ENCODE measurements around the gene DHRS7B. TPM values are rescaled to one million over a fixed set of nuclear protein-coding genes. Genes with fewer than 3 reads are reported as not detected.
"Not testable (repeated sequence)": the region's sequence is repeated elsewhere in the genome, so short reads cannot be mapped to it uniquely, and the experiment has no call there.

DHRS7B gene
- total RNA-seq, 2 donors from 2014 or later = 30.5 to 44.5 TPM

GRCh38 chr17:21105064-21105894 is 21.5 kb upstream of the DHRS7B start:
- no peak overlapping the region for H3K27ac ChIP-seq
- no peaks in the 10 kb centered on the region for H3K9me3 ChIP-seq
- ATAC-seq (ENCODE audit: insufficient number of reproducible peaks, low FRiP score, low read depth) (no peak), DNase-seq (ENCODE audit: low spot score) (no peak)
- H3K4me1 ChIP-seq (ENCODE audit: control insufficient read depth in 1 of 2, low read depth in 2 of 2) = no peaks in the 10 kb centered on the region
- TF ChIP-seq CTCF (IDR thresholded peaks at IDR 0.05) = no peak
- no peaks in the 10 kb centered on the region for H3K36me3 ChIP-seq
- H3K4me3 ChIP-seq = no peak overlapping the region
- H3K27me3 ChIP-seq (replicated peaks; ENCODE audit: insufficient read depth) = no peaks in the 10 kb centered on the region

- Histone ChIP-seq H3K4me1 (ENCODE audit: control insufficient read depth in 1 of 2, low read depth in 2 of 2) (no peaks in the 10 kb centered on the region), H3K27me3 (replicated peaks; ENCODE audit: insufficient read depth) (no peaks in the 10 kb centered on the region), H3K36me3 (no peaks in the 10 kb centered on the region), H3K9me3 (no peaks in the 10 kb centered on the region), H3K4me3 (no peak overlapping the region), H3K27ac (no peak overlapping the region)
- no peak for DNase-seq (ENCODE audit: low spot score)
- no peak for TF ChIP-seq CTCF (IDR thresholded peaks at IDR 0.05)
- no peak for ATAC-seq (ENCODE audit: insufficient number of reproducible peaks, low FRiP score, low read depth)
These were observed 20.4 kb upstream of the DHRS7B start for GRCh38 chr17:21106316-21106715.

- H3K9me3 ChIP-seq; H3K4me1 ChIP-seq (ENCODE audit: control insufficient read depth in 1 of 2, low read depth in 2 of 2); H3K27ac ChIP-seq; H3K27me3 ChIP-seq (replicated peaks; ENCODE audit: insufficient read depth); H3K4me3 ChIP-seq; ATAC-seq (ENCODE audit: insufficient number of reproducible peaks, low FRiP score, low read depth); DNase-seq (ENCODE audit: low spot score); H3K36me3 ChIP-seq: not testable (repeated sequence)
These were observed 19.6 kb upstream of the DHRS7B start for GRCh38 chr17:21107067-21107650.

GRCh38 chr17:21108651-21109050 is 18.1 kb upstream of the DHRS7B start:
- no peaks in the 10 kb centered on the region for H3K27me3 ChIP-seq (replicated peaks; ENCODE audit: insufficient read depth)
- TF ChIP-seq CTCF (IDR thresholded peaks at IDR 0.05) = no peak
- no peaks in the 10 kb centered on the region for H3K36me3 ChIP-seq
- no peaks in the 10 kb centered on the region for H3K4me1 ChIP-seq (ENCODE audit: control insufficient read depth in 1 of 2, low read depth in 2 of 2)
- H3K4me3 ChIP-seq = no peak overlapping the region
- H3K9me3 ChIP-seq = no peaks in the 10 kb centered on the region
- DNase-seq (ENCODE audit: low spot score) (no peak), ATAC-seq (ENCODE audit: insufficient number of reproducible peaks, low FRiP score, low read depth) (no peak)
- H3K27ac ChIP-seq = no peak overlapping the region

GRCh38 chr17:21113049-21113690 is 13.6 kb upstream of the DHRS7B start:
- no peak for DNase-seq (ENCODE audit: low spot score)
- Histone ChIP-seq H3K27me3 (replicated peaks; ENCODE audit: insufficient read depth) (no peaks in the 10 kb centered on the region), H3K9me3 (no peaks in the 10 kb centered on the region), H3K27ac (no peak overlapping the region), H3K36me3 (no peaks in the 10 kb centered on the region), H3K4me3 (no peak overlapping the region), H3K4me1 (ENCODE audit: control insufficient read depth in 1 of 2, low read depth in 2 of 2) (no peaks in the 10 kb centered on the region)
- ATAC-seq (ENCODE audit: insufficient number of reproducible peaks, low FRiP score, low read depth) = no peak
- no peak for TF ChIP-seq CTCF (IDR thresholded peaks at IDR 0.05)

All from thoracic aorta (tissue), 2 donors.